Spleen (tissue), 7 donors: ENCODE data around the gene DEPDC5.

ENCODE experiments used
- POLR2AphosphoS5 ChIP-seq, 3 donors: sonication (generic); formaldehyde crosslinking; IDR thresholded peaks; one replicate each; pipeline ENCODE4 v1.5.1; 2017; ENCODE audit warnings: antibody characterized with exemption in 3 of 3
- TF ChIP-seq, protein P1 (sequence below), 11 experiments: fragments of 200-600 bp in 7 of 11; fragments of 450-650 bp in 4 of 11; sonication (generic) in 4 of 11; IDR thresholded peaks in 8 of 11; conservative IDR thresholded peaks in 3 of 11; 1 replicate in 7 of 11; 2 replicates in 4 of 11; pipeline versions ENCODE4 v1.4.0 to v1.8.0; 2016 to 2021; ENCODE audit warnings: antibody characterized with exemption in 11 of 11, inconsistent platforms in 4 of 11, mild to moderate bottlenecking in 1 of 11
- donor health status: DM: no; HTN: no; CAD: no; lungs with moderate emphysema.
- donor health status: DM: no; HTN: no; CAD: no.
- donor health status: DM: no; HTN: no; CAD: no.

DNA sequence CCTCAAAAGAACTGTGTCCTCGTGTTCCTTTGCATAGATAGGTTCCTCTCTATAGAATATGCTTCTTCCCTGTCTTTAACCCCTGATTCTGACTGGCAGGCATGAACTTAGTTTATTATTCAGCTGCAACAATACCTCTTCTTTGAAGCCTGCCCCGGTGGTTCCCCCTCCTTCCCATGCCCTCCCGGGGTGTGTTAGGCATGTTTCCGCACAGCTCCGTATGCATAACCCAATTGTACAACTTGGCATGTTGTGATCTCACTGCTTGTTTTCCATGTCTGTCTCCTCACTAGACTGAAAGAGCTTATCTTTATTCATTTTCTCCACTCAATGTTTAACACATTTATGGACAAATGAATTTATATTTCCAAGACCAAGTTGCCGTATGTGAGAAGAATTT, 72.6 kb downstream of the DEPDC5 start:
- TF ChIP-seq, protein P1, sequence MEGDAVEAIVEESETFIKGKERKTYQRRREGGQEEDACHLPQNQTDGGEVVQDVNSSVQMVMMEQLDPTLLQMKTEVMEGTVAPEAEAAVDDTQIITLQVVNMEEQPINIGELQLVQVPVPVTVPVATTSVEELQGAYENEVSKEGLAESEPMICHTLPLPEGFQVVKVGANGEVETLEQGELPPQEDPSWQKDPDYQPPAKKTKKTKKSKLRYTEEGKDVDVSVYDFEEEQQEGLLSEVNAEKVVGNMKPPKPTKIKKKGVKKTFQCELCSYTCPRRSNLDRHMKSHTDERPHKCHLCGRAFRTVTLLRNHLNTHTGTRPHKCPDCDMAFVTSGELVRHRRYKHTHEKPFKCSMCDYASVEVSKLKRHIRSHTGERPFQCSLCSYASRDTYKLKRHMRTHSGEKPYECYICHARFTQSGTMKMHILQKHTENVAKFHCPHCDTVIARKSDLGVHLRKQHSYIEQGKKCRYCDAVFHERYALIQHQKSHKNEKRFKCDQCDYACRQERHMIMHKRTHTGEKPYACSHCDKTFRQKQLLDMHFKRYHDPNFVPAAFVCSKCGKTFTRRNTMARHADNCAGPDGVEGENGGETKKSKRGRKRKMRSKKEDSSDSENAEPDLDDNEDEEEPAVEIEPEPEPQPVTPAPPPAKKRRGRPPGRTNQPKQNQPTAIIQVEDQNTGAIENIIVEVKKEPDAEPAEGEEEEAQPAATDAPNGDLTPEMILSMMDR (IDR thresholded peaks at IDR 0.05 in 8 of 11, conservative IDR thresholded peaks at IDR 0.05 in 3 of 11): no peak
- TF ChIP-seq POLR2AphosphoS5 (IDR thresholded peaks at IDR 0.05): no peak
